H9 (cell line): ENCODE measurements around the gene TCF4. TPM values are rescaled to one million over a fixed set of nuclear protein-coding genes. Genes with fewer than 3 reads are reported as not detected.
A peak's percentile ranks its signal among the peaks of the same experiment; 100 is the strongest.

ENCODE experiments used
- DNase-seq: peaks from one replicate; pipeline ENCODE4 v3.0.0-alpha.2; 2017
- H2AFZ ChIP-seq: one replicate; pipeline ENCODE4 v1.6.1; 2013; ENCODE audit warnings: mild to moderate bottlenecking, low read length, control low read depth, moderate library complexity
- H2AK5ac ChIP-seq: 2 replicates; pipeline ENCODE4 v1.6.1; 2013; ENCODE audit warnings: low read length, control low read depth, mixed read lengths; ENCODE audit not compliant: insufficient read length
- H2BK120ac ChIP-seq: one replicate; pipeline ENCODE4 v1.6.1; 2013; ENCODE audit warnings: low read depth, mild to moderate bottlenecking, low read length, control low read depth, inconsistent platforms; ENCODE audit not compliant: poor library complexity, severe bottlenecking
- H2BK12ac ChIP-seq: 2 replicates; pipeline ENCODE4 v1.6.1; 2013; ENCODE audit warnings: low read length, control low read depth, mixed read lengths, low read depth; ENCODE audit not compliant: insufficient read length
- H2BK15ac ChIP-seq: 2 replicates; pipeline ENCODE4 v1.6.1; 2013; ENCODE audit warnings: low read depth, low read length, control low read depth
- H2BK20ac ChIP-seq: one replicate; pipeline ENCODE4 v1.6.1; 2013; ENCODE audit warnings: low read depth, mild to moderate bottlenecking, low read length, control low read depth, inconsistent platforms; ENCODE audit not compliant: poor library complexity, severe bottlenecking
- H2BK5ac ChIP-seq: 2 replicates; pipeline ENCODE4 v1.6.1; 2013; ENCODE audit warnings: low read length, control low read depth, mixed read lengths; ENCODE audit not compliant: insufficient read length
- H3K14ac ChIP-seq: 2 replicates; pipeline ENCODE4 v1.6.1; 2013; ENCODE audit warnings: low read length, control low read depth; ENCODE audit not compliant: insufficient read depth
- H3K18ac ChIP-seq: 2 replicates; pipeline ENCODE4 v1.6.1; 2013; ENCODE audit warnings: low read depth, mild to moderate bottlenecking, mixed read lengths, low read length, control low read depth; ENCODE audit not compliant: insufficient read length
- H3K23ac ChIP-seq: 2 replicates; pipeline ENCODE4 v1.6.1; 2013; ENCODE audit warnings: low read length, control low read depth, mixed read lengths, low read depth; ENCODE audit not compliant: insufficient read length
- H3K23me2 ChIP-seq: 2 replicates; pipeline ENCODE4 v1.6.1; 2013; ENCODE audit warnings: low read depth, mild to moderate bottlenecking, mixed read lengths, low read length, control low read depth; ENCODE audit not compliant: insufficient read length, poor library complexity, severe bottlenecking
- H3K27ac ChIP-seq: 2 replicates; pipeline ENCODE4 v1.5.1; 2013; ENCODE audit warnings: low read length, control low read depth, mixed read lengths, low read depth; ENCODE audit not compliant: insufficient read length
- H3K27me3 ChIP-seq: 2 replicates; pipeline ENCODE4 v1.6.1; 2013; ENCODE audit warnings: low read length, control low read depth, inconsistent platforms; ENCODE audit not compliant: insufficient read depth
- H3K4ac ChIP-seq: 2 replicates; pipeline ENCODE4 v1.6.1; 2013; ENCODE audit warnings: low read depth, mild to moderate bottlenecking, control low read depth, inconsistent platforms, low read length, moderate library complexity
- H3K4me1 ChIP-seq: 2 replicates; pipeline ENCODE4 v1.6.1; 2013; ENCODE audit warnings: low read length, control low read depth, inconsistent platforms; ENCODE audit not compliant: insufficient read depth
- H3K4me2 ChIP-seq: 2 replicates; pipeline ENCODE4 v1.6.1; 2013; ENCODE audit warnings: low read length, control low read depth, mixed read lengths; ENCODE audit not compliant: insufficient read length, insufficient read depth
- H3K56ac ChIP-seq: 2 replicates; pipeline ENCODE4 v1.6.1; 2013; ENCODE audit warnings: low read depth, mild to moderate bottlenecking, mixed read lengths, low read length, control low read depth; ENCODE audit not compliant: insufficient read length
- H3K79me1 ChIP-seq: 2 replicates; pipeline ENCODE4 v1.6.1; 2013; ENCODE audit warnings: low read depth, mild to moderate bottlenecking, moderate library complexity, low read length, control low read depth, inconsistent platforms; ENCODE audit not compliant: insufficient read depth, poor library complexity, severe bottlenecking
- H3K79me2 ChIP-seq: 2 replicates; pipeline ENCODE4 v1.6.1; 2013; ENCODE audit warnings: low read length, control low read depth, inconsistent platforms; ENCODE audit not compliant: insufficient read depth
- H3K9ac ChIP-seq: 2 replicates; pipeline ENCODE4 v1.6.1; 2013; ENCODE audit warnings: low read length, control low read depth, mixed read lengths; ENCODE audit not compliant: insufficient read length; ENCODE audit errors: extremely low read depth
- H3K9me3 ChIP-seq: one replicate; pipeline ENCODE4 v1.6.1; 2013; ENCODE audit warnings: low read depth, low read length, inconsistent platforms; ENCODE audit not compliant: control insufficient read depth
- H3T11ph ChIP-seq: one replicate; pipeline ENCODE4 v1.6.1; 2013; ENCODE audit warnings: mild to moderate bottlenecking, low read length, control low read depth, inconsistent platforms
- H4K20me1 ChIP-seq: one replicate; pipeline ENCODE4 v1.6.1; 2013; ENCODE audit not compliant: control insufficient read depth, insufficient read length, insufficient read depth
- H4K5ac ChIP-seq: 2 replicates; pipeline ENCODE4 v1.6.1; 2013; ENCODE audit warnings: low read depth, mild to moderate bottlenecking, mixed read lengths, low read length, control low read depth; ENCODE audit not compliant: insufficient read length
- H4K8ac ChIP-seq: replicated peaks from 2 replicates; pipeline ENCODE4 v1.6.1; 2013; ENCODE audit warnings: low read length, control low read depth, mixed read lengths, low read depth; ENCODE audit not compliant: insufficient read length
- H4K91ac ChIP-seq: 2 replicates; pipeline ENCODE4 v1.6.1; 2013; ENCODE audit warnings: low read depth, mild to moderate bottlenecking, moderate library complexity, mixed read lengths, low read length, control low read depth; ENCODE audit not compliant: insufficient read length
- H3K27ac Mint-ChIP-seq, 3 experiments: 2 replicates in 2 of 3; 3 replicates in 1 of 3; pipeline ENCODE4 v1.8.0; 2020 to 2021; ENCODE audit warnings: mixed read lengths in 3 of 3, mild to moderate bottlenecking in 1 of 3, moderate library complexity in 1 of 3
- H3K27me3 Mint-ChIP-seq: 2 replicates; pipeline ENCODE4 v1.8.0; 2021; ENCODE audit warnings: low read depth, mild to moderate bottlenecking, moderate library complexity, mixed read lengths
- H3K36me3 Mint-ChIP-seq, 3 experiments: 2 replicates in 2 of 3; 3 replicates in 1 of 3; pipeline ENCODE4 v1.8.0; 2020 to 2021; ENCODE audit warnings: low read depth in 3 of 3, mixed read lengths in 3 of 3; ENCODE audit not compliant: insufficient read depth in 1 of 3
- H3K4me1 Mint-ChIP-seq, 2 experiments: 2 replicates each; pipeline ENCODE4 v1.8.0; 2020; ENCODE audit warnings: mixed read lengths in 2 of 2
- H3K4me3 Mint-ChIP-seq, 2 experiments: 2 replicates in 1 of 2; 3 replicates in 1 of 2; pipeline ENCODE4 v1.8.0; 2020 to 2021; ENCODE audit warnings: mild to moderate bottlenecking in 2 of 2, mixed read lengths in 2 of 2, moderate library complexity in 1 of 2
- H3K9me3 Mint-ChIP-seq, 2 experiments: 2 replicates in 1 of 2; 3 replicates in 1 of 2; pipeline ENCODE4 v1.8.0; 2020; ENCODE audit warnings: mild to moderate bottlenecking in 2 of 2, mixed read lengths in 2 of 2, moderate library complexity in 1 of 2
- CTCF ChIP-seq: fragments of 200-600 bp; sonication (generic); conservative IDR thresholded peaks from 3 replicates; pipeline ENCODE4 v1.8.0; 2021; ENCODE audit warnings: antibody characterized with exemption, mild to moderate bottlenecking
- WGBS: extraction: QIAGEN DNeasy Blood & Tissue Kit; methylation state at CpG from one replicate; pipeline ENCODE4 v1.1.7; 2013; ENCODE audit warnings: missing lambda C conversion rate, low lambda C conversion rate, mixed read lengths; ENCODE audit not compliant: insufficient read length; ENCODE audit errors: extremely low coverage; 5-methylcytosine and 5-hydroxymethylcytosine counted together
- total RNA-seq: library from RNA; stranded (reverse); gene quantifications from 2 replicates; pipeline ENCODE4 v1.2.1, GENCODE V29; 2021

Gene TCF4
- total RNA-seq, 1 experiment from 2014 or later = 99.4 TPM

DNA sequence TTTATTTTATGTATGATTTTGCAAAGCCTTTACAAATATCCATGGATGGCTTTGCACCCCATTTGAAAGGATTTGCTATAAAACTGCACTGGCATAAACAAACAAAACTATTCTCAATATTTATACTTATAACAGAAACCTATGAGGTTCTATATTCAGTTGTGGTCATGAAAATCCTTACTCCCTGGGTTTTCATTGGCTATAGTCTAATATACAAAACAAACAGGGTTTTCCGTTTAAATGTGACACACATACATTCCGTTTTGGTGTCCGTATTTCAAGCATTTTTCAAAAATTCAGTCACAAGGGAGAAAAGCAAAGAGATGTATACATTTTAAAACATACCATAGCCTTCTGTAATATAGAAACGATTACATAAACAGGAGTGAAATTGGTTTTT is 100.0 kb downstream of the TCF4 start:
- H3K79me2 ChIP-seq = peaks cover 15% of the 10 kb centered on the region; the same call in 1 of the 2 replicates
- H3K4ac ChIP-seq = no peak overlapping the region
- TF ChIP-seq CTCF = no peak
- Mint-ChIP-seq H3K27ac (peak overlapping the region; percentile 24 to 76 (median 38); a peak in 3 of 7 replicates), H3K9me3 (no peaks in the 10 kb centered on the region), H3K36me3 (peaks cover 0 to 2% (median 0%) of the 10 kb centered on the region in 3 experiments; a peak in 2 of 7 replicates), H3K4me1 (peaks cover 56 to 61% of the 10 kb centered on the region in 2 experiments), H3K4me3 (0 out of 5 replicates have a peak overlapping the region, but pooled peaks of 1 of the 2 experiments have one; percentile 31), H3K27me3 (peaks cover 1% of the 10 kb centered on the region; the same call in 1 of the 2 replicates)
- H3K14ac ChIP-seq = no peak overlapping the region
- no CpG with 5 or more reads among the region's 4 CpGs for WGBS
- H2AFZ ChIP-seq = no peak overlapping the region
- H3K4me2 ChIP-seq = peak overlapping the region; percentile 31
- no peak overlapping the region for H4K8ac ChIP-seq
- peaks cover 4% of the 10 kb centered on the region for H3K79me1 ChIP-seq
- no peak overlapping the region for H3K9ac ChIP-seq
- H3K56ac ChIP-seq = no peak overlapping the region
- no peaks in the 10 kb centered on the region for H3K9me3 ChIP-seq
- no peak overlapping the region for H3T11ph ChIP-seq
- no peak overlapping the region for H2AK5ac ChIP-seq
- H4K20me1 ChIP-seq = no peaks in the 10 kb centered on the region
- H2BK15ac ChIP-seq = no peak overlapping the region
- H4K91ac ChIP-seq = no peak overlapping the region
- no peak overlapping the region for H2BK120ac ChIP-seq
- peak overlapping the region; percentile 86 for H3K27ac ChIP-seq
- no peak overlapping the region for H2BK12ac ChIP-seq
- H3K27me3 ChIP-seq = no peaks in the 10 kb centered on the region
- no peak for DNase-seq
- H3K23me2 ChIP-seq = no peaks in the 10 kb centered on the region
- H2BK5ac ChIP-seq = no peak overlapping the region
- H3K4me1 ChIP-seq = peaks cover 21% of the 10 kb centered on the region; the same call in 1 of the 2 replicates
- H4K5ac ChIP-seq = no peak overlapping the region
- no peak overlapping the region for H3K23ac ChIP-seq
- no peak overlapping the region for H3K18ac ChIP-seq
- no peak overlapping the region for H2BK20ac ChIP-seq
